Body of pancreas (tissue), 4 donors: ENCODE results near the gene PLK5. TPM values are rescaled to one million over a fixed set of nuclear protein-coding genes. Genes with fewer than 3 reads are reported as not detected.

ENCODE experiments used
- ATAC-seq: fragments of 150-250 bp; one replicate; pipeline ENCODE4 v1.9.1; 2016
- DNase-seq, 4 donors: peaks; one replicate each; pipeline ENCODE4 v3.0.0-alpha.2; 2019
- H3K27ac ChIP-seq, 4 donors: fragments of 200-600 bp; sonication (generic); 1 replicate in 3 of 4; 2 replicates in 1 of 4; pipeline versions ENCODE4 v1.5.1 to v1.6.1; 2016 to 2019; ENCODE audit warnings: mild to moderate bottlenecking in 1 of 4, mixed read lengths in 1 of 4, moderate library complexity in 1 of 4
- H3K27me3 ChIP-seq, 2 donors: fragments of 200-600 bp; sonication (generic); one replicate each; pipeline ENCODE4 v1.6.0; 2016; ENCODE audit warnings: mild to moderate bottlenecking in 1 of 2
- H3K36me3 ChIP-seq, 2 donors: fragments of 200-600 bp; sonication (generic); replicated peaks in 1 of 2; 2 replicates each; pipeline ENCODE4 v1.5.1; 2016; ENCODE audit warnings: low read depth in 2 of 2; ENCODE audit not compliant: insufficient read depth in 1 of 2
- H3K4me1 ChIP-seq: fragments of 200-600 bp; sonication (generic); one replicate; pipeline ENCODE4 v1.6.0; 2016
- H3K4me3 ChIP-seq, 2 donors: fragments of 200-600 bp; sonication (generic); 1 replicate in 1 of 2; 2 replicates in 1 of 2; pipeline ENCODE4 v1.5.1; 2016 to 2019
- H3K9me3 ChIP-seq, 3 donors: fragments of 200-600 bp; sonication (generic); 1 replicate in 2 of 3; 2 replicates in 1 of 3; pipeline ENCODE4 v1.5.1; 2016
- POLR2A ChIP-seq, 3 donors: fragments of 450-650 bp; IDR thresholded peaks; one replicate each; pipeline ENCODE4 v1.6.1; 2016; ENCODE audit warnings: antibody characterized with exemption in 3 of 3, mild to moderate bottlenecking in 2 of 3
- WGBS, 2 donors: methylation state at CpG; one replicate each; pipeline ENCODE4 v1.1.5; 2017; 5-methylcytosine and 5-hydroxymethylcytosine counted together
- intact Hi-C: fragments of 100-400 bp; cut with DNase I; formaldehyde crosslinking; loops from one replicate; pipeline ENCODE4 v1.15.1; 2023
- total RNA-seq, 2 donors: library from RNA; depleted of rRNA; stranded (reverse); fragments of >200 nt; gene quantifications; one replicate each; pipeline ENCODE4 v1.1.0, GENCODE V29; 2016
- TF ChIP-seq, protein P1 (sequence below), 7 experiments: fragments of 450-650 bp in 4 of 7; fragments of 200-600 bp in 3 of 7; sonication (generic) in 3 of 7; IDR thresholded peaks; one replicate each; pipeline ENCODE4 v1.5.1; 2016 to 2019; ENCODE audit warnings: antibody characterized with exemption in 7 of 7

The PLK5 gene
- total RNA-seq, 2 donors from 2014 or later = not detected

DNA sequence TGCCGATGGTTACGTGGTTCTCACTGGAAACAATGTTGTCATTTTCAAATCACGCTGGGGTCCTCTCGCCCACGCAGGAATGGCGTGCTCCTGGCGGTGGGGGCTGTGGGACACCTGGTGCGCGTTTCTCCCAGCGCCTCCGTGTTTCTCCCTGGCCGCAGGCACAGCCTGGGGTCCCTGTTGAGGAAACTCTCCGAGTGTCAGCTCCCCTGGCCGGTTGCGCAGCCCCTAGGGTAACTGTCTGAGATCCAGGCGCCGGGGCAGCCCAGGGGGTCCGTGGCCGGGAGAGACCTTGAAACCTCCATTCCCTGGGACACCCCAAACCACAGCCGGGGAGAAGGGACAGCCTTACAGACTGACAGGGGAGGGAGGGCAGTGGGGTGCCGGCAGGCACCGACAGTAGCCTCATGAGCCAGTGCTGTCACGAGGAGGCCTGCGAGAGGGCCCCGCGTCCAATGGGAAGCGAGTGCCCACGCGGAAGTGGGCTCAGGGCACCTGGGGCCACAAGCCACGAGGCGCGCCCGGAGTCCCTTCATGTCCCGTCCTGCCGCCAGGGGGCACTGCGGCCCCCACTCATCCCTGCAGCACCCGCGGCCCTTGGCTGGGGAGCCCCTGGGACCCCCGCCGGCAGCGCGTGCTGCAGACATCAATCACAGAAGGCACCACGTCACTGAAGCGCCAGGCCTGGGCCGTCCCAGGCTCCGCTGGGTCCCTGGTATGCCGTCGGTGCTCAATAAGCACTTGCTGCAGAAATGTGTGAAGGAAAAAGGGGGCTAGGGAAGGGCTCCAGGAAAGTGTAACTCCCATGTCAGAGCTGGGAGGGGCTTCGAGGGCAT is 20.6 kb upstream of the PLK5 start:
- H3K4me3 ChIP-seq = no peak overlapping the region

DNA sequence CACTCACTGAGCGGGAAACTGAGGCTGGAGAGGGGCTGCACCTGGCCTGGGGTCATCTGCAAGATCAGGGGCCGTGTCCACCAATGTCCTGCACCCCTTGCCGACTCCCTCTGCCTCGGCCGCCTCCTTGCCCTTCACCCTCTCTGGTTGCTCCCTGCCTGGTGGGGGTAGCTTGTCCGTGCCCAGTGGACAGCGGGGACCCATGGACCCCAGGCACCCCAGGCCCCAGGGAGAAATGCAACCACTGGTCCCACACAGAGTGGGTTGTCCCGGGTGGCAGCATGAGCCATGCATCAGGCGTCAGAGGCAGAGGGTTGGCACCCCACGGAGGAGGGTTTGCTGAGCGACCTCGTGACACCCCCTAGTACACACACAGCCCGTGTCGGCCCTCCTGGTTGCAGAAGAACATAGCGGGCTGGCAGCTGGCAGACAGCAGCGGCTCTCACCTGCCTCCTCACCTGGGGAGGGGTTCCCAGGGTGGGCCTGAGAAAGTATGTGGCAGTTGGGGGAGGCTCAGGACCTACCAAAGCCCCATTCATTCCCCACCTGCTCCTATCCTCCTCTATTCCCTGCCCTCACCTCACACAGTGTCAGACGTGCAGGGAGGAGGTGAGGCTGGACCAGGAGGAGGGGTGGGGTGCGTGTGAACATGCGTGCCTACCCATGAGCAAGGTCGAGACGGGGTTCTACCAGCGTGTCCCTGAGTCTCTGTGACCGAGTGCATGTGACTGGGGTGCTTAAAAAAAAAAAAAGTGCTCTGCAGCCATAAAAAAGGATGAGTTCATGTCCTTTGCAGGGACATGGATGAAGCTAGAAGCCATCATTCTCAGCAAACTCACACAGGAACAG is 19.7 kb upstream of the PLK5 start:
- H3K4me3 ChIP-seq = no peak overlapping the region
- H3K36me3 ChIP-seq = no peaks in the 10 kb centered on the region
- H3K4me1 ChIP-seq = peaks cover 36% of the 10 kb centered on the region
- peak in 1 of 4 donors; percentile 11 for DNase-seq
- H3K27ac ChIP-seq = no peak overlapping the region
- intact Hi-C loops = no loop called here
- ATAC-seq = no peak
- TF ChIP-seq, protein P1, sequence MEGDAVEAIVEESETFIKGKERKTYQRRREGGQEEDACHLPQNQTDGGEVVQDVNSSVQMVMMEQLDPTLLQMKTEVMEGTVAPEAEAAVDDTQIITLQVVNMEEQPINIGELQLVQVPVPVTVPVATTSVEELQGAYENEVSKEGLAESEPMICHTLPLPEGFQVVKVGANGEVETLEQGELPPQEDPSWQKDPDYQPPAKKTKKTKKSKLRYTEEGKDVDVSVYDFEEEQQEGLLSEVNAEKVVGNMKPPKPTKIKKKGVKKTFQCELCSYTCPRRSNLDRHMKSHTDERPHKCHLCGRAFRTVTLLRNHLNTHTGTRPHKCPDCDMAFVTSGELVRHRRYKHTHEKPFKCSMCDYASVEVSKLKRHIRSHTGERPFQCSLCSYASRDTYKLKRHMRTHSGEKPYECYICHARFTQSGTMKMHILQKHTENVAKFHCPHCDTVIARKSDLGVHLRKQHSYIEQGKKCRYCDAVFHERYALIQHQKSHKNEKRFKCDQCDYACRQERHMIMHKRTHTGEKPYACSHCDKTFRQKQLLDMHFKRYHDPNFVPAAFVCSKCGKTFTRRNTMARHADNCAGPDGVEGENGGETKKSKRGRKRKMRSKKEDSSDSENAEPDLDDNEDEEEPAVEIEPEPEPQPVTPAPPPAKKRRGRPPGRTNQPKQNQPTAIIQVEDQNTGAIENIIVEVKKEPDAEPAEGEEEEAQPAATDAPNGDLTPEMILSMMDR (IDR thresholded peaks at IDR 0.05) = no peak
- TF ChIP-seq POLR2A (IDR thresholded peaks at IDR 0.05) = no peak
- H3K27me3 ChIP-seq = no peaks in the 10 kb centered on the region
- no peaks in the 10 kb centered on the region for H3K9me3 ChIP-seq
- 35 to 37% methylated on average over 10 to 23 of the region's 23 CpGs for WGBS, 2 donors

More for the DNA sequence above, 20.6 kb upstream of the PLK5 start:
- Histone ChIP-seq H3K36me3 (no peaks in the 10 kb centered on the region), H3K27me3 (no peaks in the 10 kb centered on the region), H3K27ac (no peak overlapping the region), H3K9me3 (no peaks in the 10 kb centered on the region), H3K4me1 (peaks cover 36% of the 10 kb centered on the region)
- WGBS, 2 donors = 16 to 43% methylated on average over 12 to 38 of the region's 49 CpGs
- ATAC-seq (no peak), DNase-seq (peak; percentile 43 to 65 (median 50))
- intact Hi-C loops = no loop called here
- TF ChIP-seq POLR2A (IDR thresholded peaks at IDR 0.05) = no peak
- TF ChIP-seq, protein P1 (IDR thresholded peaks at IDR 0.05) = peak; percentile 43 to 68 (median 56)

DNA sequence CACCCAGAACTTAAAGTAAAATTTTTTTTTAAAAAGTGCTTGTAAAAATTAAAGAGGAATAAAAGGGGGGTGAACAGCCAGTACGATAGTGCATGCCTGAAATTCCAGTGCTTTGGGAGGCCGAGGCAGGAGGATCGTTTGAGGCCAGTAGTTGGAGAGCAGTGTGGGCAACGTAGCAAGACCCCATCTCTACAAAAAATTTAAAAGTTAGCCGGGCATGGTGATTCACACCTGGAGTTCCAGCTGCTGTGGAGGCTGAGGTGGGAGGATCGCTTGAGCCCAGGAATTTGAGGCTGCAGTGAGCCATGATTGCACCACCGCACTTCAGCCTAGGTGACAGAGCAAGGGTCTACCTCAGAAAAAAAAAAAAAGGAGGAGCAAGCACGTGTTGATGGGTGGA is 18.9 kb upstream of the PLK5 start:
- peaks cover 36% of the 10 kb centered on the region for H3K4me1 ChIP-seq
- DNase-seq = no peak
- H3K36me3 ChIP-seq = no peaks in the 10 kb centered on the region
- WGBS, 2 donors = 67 to 73% methylated on average over 8 of the region's 8 CpGs
- no peak overlapping the region for H3K27ac ChIP-seq
- intact Hi-C loops = no loop called here
- TF ChIP-seq POLR2A (IDR thresholded peaks at IDR 0.05) = no peak
- TF ChIP-seq, protein P1 (IDR thresholded peaks at IDR 0.05) = no peak
- no peak overlapping the region for H3K4me3 ChIP-seq
- no peaks in the 10 kb centered on the region for H3K9me3 ChIP-seq
- ATAC-seq = no peak
- H3K27me3 ChIP-seq = no peaks in the 10 kb centered on the region

DNA sequence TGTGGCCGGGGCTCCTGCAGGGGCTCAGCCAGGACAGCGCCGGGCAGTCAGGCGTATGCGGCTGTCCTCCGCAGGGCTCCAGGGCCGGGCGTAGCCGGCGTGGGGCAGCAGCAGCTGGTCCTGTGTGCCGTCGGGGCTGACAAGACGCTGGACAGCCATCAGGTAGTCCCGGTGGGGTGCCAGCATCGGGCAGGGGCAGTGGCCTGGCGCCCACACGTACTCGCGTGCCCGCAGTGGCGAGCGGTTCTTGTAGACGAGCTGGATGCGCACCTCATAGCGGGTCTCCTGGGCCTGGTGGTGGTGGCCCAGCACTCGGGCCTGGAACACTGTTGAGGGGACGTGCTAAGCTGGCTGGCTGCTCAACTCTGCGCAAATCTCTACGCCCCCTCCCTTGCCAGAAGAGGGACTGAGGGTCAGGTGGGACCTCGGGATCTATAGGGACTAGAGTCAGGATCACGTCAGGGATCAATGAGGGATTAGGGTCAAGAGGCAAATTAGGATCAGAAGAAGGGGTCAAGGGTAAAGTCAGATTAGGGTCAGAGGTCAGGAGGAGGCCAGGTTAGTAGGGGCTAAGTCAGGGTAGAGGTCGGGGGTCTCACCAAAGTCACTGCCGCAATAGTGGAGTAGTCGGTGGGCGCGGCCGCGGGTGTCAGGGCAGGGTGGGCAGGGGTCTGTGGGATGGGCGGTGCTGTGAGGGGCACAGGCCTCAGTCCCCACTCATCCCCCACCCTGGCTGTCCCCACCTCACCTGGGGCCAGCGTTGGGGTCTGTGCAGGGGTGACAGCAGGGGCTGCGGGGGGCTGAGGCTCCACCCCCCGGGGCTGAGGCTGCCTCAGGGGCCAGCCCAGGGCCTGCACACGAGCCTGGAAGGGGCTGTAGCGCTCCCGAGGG is 17.6 kb upstream of the PLK5 start:
- Histone ChIP-seq H3K36me3 (no peaks in the 10 kb centered on the region), H3K27ac (no peak overlapping the region), H3K27me3 (no peaks in the 10 kb centered on the region), H3K4me3 (no peak overlapping the region), H3K9me3 (no peaks in the 10 kb centered on the region), H3K4me1 (peaks cover 32% of the 10 kb centered on the region)
- 82 to 87% methylated on average over 34 to 44 of the region's 45 CpGs for WGBS, 2 donors
- TF ChIP-seq POLR2A (IDR thresholded peaks at IDR 0.05) = no peak
- TF ChIP-seq, protein P1 (IDR thresholded peaks at IDR 0.05) = no peak
- DNase-seq (peak in 1 of 4 donors; percentile 13), ATAC-seq (no peak)
- intact Hi-C loops = no loop called here
